Subcutaneous adipose tissue (tissue), 4 donors: ENCODE measurements around the gene TMEM45A. TPM values are rescaled to one million over a fixed set of nuclear protein-coding genes. Genes with fewer than 3 reads are reported as not detected.

Experiments used
- CTCF ChIP-seq: fragments of 450-650 bp; IDR thresholded peaks from one replicate; pipeline ENCODE4 v1.5.1; 2016; ENCODE audit warnings: low read depth, mild to moderate bottlenecking, control low read depth, antibody characterized with exemption, moderate library complexity
- total RNA-seq, 4 donors: library from RNA; depleted of rRNA; stranded (reverse); fragments of >200 nt; gene quantifications; one replicate each; pipeline ENCODE4 v1.1.0, GENCODE V29; 2016

The TMEM45A gene
- total RNA-seq, 4 donors from 2014 or later: 12.2 to 22.2 (median 12.7) TPM

- no peak for TF ChIP-seq CTCF
These were observed 4.4 kb downstream of the TMEM45A start for GRCh38 chr3:100496711-100497261.

GRCh38 chr3:100499651-100500050 is 7.2 kb downstream of the TMEM45A start:
- no peak for TF ChIP-seq CTCF

- TF ChIP-seq CTCF: no peak
These were observed 8.0 kb downstream of the TMEM45A start for GRCh38 chr3:100500320-100500880.

- TF ChIP-seq CTCF: no peak
These were observed 11.0 kb downstream of the TMEM45A start for GRCh38 chr3:100503448-100503847.

GRCh38 chr3:100506355-100506754 is 13.9 kb downstream of the TMEM45A start:
- no peak for TF ChIP-seq CTCF

GRCh38 chr3:100516232-100516631 is 23.8 kb downstream of the TMEM45A start:
- no peak for TF ChIP-seq CTCF

- TF ChIP-seq CTCF: no peak
These were observed 24.4 kb downstream of the TMEM45A start for GRCh38 chr3:100516838-100517237.
